Thyroid gland (tissue), 4 donors: ENCODE data around the gene DPYD. TPM values are rescaled to one million over a fixed set of nuclear protein-coding genes. Genes with fewer than 3 reads are reported as not detected.

Experiments used
- DNase-seq, 2 donors: peaks; one replicate each; pipeline ENCODE4 v3.0.0-alpha.2; 2019
- H3K27ac ChIP-seq, 3 donors: fragments of 200-600 bp; sonication (generic); 1 replicate in 2 of 3; 2 replicates in 1 of 3; pipeline ENCODE4 v1.5.1; 2016 to 2019; ENCODE audit warnings: mild to moderate bottlenecking in 1 of 3, moderate library complexity in 1 of 3
- H3K27me3 ChIP-seq: fragments of 200-600 bp; sonication (generic); one replicate; pipeline ENCODE4 v1.5.1; 2019
- H3K36me3 ChIP-seq, 2 donors: fragments of 200-600 bp; sonication (generic); one replicate each; pipeline ENCODE4 v1.5.1; 2016 to 2019
- H3K4me1 ChIP-seq, 2 donors: fragments of 200-600 bp; sonication (generic); one replicate each; pipeline ENCODE4 v1.5.1; 2017 to 2019
- H3K4me3 ChIP-seq, 3 donors: fragments of 200-600 bp; sonication (generic); replicated peaks in 1 of 3; 1 replicate in 2 of 3; 2 replicates in 1 of 3; pipeline ENCODE4 v1.5.1; 2016; ENCODE audit warnings: mild to moderate bottlenecking in 1 of 3
- H3K9me3 ChIP-seq: fragments of 200-600 bp; sonication (generic); one replicate; pipeline ENCODE4 v1.5.1; 2017
- POLR2A ChIP-seq, 2 donors: fragments of 450-650 bp; IDR thresholded peaks; one replicate each; pipeline ENCODE4 v1.6.1; 2017; ENCODE audit warnings: antibody characterized with exemption in 2 of 2, mild to moderate bottlenecking in 2 of 2, moderate library complexity in 1 of 2
- WGBS, 2 donors: methylation state at CpG; one replicate each; pipeline ENCODE4 v1.1.5; 2017; 5-methylcytosine and 5-hydroxymethylcytosine counted together
- intact Hi-C: fragments of 100-400 bp; cut with DNase I; formaldehyde crosslinking; loops from one replicate; pipeline ENCODE4 v1.15.1; 2023
- total RNA-seq, 4 donors: library from RNA; depleted of rRNA; stranded (reverse); fragments of >200 nt; gene quantifications; one replicate each; pipeline ENCODE4 v1.2.3, GENCODE V29; 2016
- TF ChIP-seq, protein P1 (sequence below), 6 experiments: fragments of 200-600 bp in 3 of 6; fragments of 450-650 bp in 3 of 6; sonication (generic) in 3 of 6; IDR thresholded peaks; one replicate each; pipeline ENCODE4 v1.5.1; 2016 to 2019; ENCODE audit warnings: antibody characterized with exemption in 6 of 6, mild to moderate bottlenecking in 2 of 6, inconsistent platforms in 1 of 6, moderate library complexity in 1 of 6

DPYD gene
- total RNA-seq, 4 donors from 2014 or later = 27.3 to 54.0 (median 39.5) TPM

DNA sequence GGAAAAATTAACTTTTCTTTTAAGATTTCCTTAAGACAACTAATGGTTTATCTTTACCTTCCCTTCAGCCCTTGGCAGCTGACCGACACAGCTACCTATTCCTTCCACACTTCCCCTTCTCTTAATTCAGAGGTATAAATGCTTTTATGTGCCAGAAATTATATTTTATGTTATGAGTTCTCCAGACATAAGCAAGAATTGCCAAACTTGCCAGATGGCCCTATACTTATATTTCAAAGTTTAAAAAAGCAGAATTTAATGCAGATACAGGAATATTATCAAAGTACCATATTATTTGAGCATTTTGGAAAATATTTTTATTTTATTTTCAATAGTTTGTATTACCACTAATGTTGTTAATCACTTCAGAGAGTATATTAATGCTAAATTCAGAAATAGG is 754.2 kb downstream of the DPYD start:
- 83 to 97% methylated on average over 1 of the region's 1 CpG for WGBS, 2 donors
- no peak overlapping the region for H3K27ac ChIP-seq
- no peaks in the 10 kb centered on the region for H3K4me1 ChIP-seq
- no peaks in the 10 kb centered on the region for H3K9me3 ChIP-seq
- intact Hi-C loops = no loop called here
- no peak overlapping the region for H3K4me3 ChIP-seq
- H3K36me3 ChIP-seq = no peaks in the 10 kb centered on the region
- TF ChIP-seq, protein P1, sequence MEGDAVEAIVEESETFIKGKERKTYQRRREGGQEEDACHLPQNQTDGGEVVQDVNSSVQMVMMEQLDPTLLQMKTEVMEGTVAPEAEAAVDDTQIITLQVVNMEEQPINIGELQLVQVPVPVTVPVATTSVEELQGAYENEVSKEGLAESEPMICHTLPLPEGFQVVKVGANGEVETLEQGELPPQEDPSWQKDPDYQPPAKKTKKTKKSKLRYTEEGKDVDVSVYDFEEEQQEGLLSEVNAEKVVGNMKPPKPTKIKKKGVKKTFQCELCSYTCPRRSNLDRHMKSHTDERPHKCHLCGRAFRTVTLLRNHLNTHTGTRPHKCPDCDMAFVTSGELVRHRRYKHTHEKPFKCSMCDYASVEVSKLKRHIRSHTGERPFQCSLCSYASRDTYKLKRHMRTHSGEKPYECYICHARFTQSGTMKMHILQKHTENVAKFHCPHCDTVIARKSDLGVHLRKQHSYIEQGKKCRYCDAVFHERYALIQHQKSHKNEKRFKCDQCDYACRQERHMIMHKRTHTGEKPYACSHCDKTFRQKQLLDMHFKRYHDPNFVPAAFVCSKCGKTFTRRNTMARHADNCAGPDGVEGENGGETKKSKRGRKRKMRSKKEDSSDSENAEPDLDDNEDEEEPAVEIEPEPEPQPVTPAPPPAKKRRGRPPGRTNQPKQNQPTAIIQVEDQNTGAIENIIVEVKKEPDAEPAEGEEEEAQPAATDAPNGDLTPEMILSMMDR (IDR thresholded peaks at IDR 0.05) = no peak
- no peak for TF ChIP-seq POLR2A (IDR thresholded peaks at IDR 0.05)
- no peaks in the 10 kb centered on the region for H3K27me3 ChIP-seq
- no peak for DNase-seq

DNA sequence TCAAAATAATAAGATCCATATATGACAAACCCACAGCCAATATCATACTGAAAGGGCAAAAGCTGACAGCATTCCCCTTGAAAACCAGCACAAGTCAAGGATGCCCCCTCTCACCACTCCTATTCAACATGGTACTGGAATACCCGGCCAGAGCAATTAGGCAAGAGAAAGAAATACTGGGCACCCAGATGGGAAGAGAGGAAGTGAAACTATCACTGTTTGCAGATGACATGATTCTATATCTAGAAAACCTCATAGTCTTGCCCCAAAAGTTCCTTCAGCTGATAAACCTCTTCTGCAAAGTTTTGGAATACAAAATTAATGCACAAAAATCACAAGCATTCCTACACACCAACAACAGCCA is 756.6 kb downstream of the DPYD start:
- no peaks in the 10 kb centered on the region for H3K27me3 ChIP-seq
- peaks cover 0 to 4% of the 10 kb centered on the region in 2 donors for H3K4me1 ChIP-seq
- no peak overlapping the region for H3K4me3 ChIP-seq
- WGBS, 2 donors = 88 to 95% methylated on average over 1 of the region's 1 CpG
- no peaks in the 10 kb centered on the region for H3K36me3 ChIP-seq
- intact Hi-C loops = no loop called here
- no peak overlapping the region for H3K27ac ChIP-seq
- H3K9me3 ChIP-seq = no peaks in the 10 kb centered on the region
- TF ChIP-seq POLR2A (IDR thresholded peaks at IDR 0.05) = no peak
- DNase-seq = no peak

DNA sequence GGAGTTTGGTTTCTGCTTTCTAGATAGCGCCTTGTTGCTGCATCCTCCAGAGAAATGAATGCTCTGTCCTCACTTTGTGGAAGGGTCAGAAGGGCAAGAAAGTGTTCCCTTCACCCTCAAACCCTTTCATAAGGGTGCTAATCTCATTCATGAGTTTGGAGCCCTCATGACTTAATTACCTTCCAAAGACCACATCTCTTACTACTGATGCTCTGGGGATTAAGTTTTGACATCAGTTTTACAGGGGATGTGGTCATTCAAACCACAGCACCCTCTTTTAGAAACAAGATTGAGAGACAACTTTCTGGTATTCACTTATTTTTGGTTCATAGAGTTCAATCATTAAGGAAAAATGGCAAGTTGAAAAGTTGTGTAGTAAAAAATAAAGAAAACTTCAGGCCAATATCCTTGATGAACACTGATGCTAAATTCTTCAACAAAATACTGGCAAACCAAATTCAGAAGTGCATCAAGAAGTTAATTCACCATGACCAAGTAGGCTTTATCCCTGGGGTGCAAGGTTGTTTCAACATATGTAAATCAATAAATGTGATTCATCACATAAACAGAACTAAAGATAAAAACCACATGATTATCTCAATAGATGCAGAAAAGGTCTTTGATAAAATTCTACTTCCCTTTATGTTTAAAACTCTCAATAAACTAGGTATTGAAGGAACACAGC is 757.1 kb downstream of the DPYD start:
- no peak overlapping the region for H3K27ac ChIP-seq
- DNase-seq = no peak
- H3K9me3 ChIP-seq = no peaks in the 10 kb centered on the region
- H3K4me3 ChIP-seq = no peak overlapping the region
- 100% methylated on average over 1 of the region's 1 CpG for WGBS, 2 donors
- no peaks in the 10 kb centered on the region for H3K36me3 ChIP-seq
- intact Hi-C loops = no loop called here
- H3K27me3 ChIP-seq = no peaks in the 10 kb centered on the region
- TF ChIP-seq, protein P1 (IDR thresholded peaks at IDR 0.05) = no peak
- no peak for TF ChIP-seq POLR2A (IDR thresholded peaks at IDR 0.05)
- peaks cover 0 to 4% of the 10 kb centered on the region in 2 donors for H3K4me1 ChIP-seq

DNA sequence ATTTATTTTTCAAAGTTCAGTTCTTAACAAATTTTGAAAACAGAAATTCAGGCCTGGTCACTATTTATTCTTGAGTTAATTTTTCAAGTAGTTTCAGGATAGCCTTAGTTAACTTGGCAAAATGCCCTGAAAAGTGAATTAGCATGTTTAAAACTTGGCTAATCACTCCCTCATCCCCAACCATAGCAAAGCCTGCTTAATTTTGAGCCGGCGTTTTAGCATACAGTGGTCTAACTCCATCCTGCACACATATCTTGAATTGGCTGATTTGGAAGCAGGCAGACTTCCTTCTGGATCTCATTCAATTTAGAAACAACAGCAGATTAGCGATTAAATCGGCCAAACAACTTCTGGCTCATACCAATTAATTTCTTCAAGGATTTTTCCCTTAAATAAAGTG is 760.0 kb downstream of the DPYD start:
- TF ChIP-seq, protein P1 (IDR thresholded peaks at IDR 0.05) = no peak
- TF ChIP-seq POLR2A (IDR thresholded peaks at IDR 0.05) = no peak
- Histone ChIP-seq H3K27me3 (no peaks in the 10 kb centered on the region), H3K9me3 (no peaks in the 10 kb centered on the region), H3K4me1 (peaks cover 0 to 4% of the 10 kb centered on the region in 2 donors), H3K36me3 (no peaks in the 10 kb centered on the region), H3K4me3 (no peak overlapping the region), H3K27ac (no peak overlapping the region)
- WGBS, 2 donors = 62 to 87% methylated on average over 4 of the region's 4 CpGs
- intact Hi-C loops = no loop called here
- no peak for DNase-seq

DNA sequence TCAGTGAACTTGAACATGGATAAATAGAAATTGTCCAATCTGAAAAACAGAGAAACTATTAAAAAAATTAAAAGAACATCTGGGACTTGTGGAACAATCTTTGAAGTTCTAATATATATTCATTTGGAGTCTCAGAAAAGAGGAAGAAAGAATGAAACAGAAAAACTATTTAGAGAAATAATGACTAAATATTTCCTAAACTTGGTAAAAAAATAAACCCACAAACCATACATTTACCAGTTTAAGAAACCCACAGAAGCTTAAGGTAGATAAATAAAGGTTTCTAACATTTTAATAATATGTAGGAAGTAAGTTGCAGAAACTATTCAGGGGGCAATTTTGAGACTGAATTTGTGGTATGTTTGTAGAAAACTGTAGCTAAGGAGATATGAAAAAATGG is 761.5 kb downstream of the DPYD start:
- H3K4me3 ChIP-seq = no peak overlapping the region

More for the DNA sequence above, 761.5 kb downstream of the DPYD start:
- TF ChIP-seq, protein P1 (IDR thresholded peaks at IDR 0.05) = no peak
- no peak for TF ChIP-seq POLR2A (IDR thresholded peaks at IDR 0.05)
- no peak for DNase-seq
- Histone ChIP-seq H3K4me1 (peaks cover 0 to 4% of the 10 kb centered on the region in 2 donors), H3K27ac (no peak overlapping the region), H3K27me3 (no peaks in the 10 kb centered on the region), H3K9me3 (no peaks in the 10 kb centered on the region), H3K36me3 (no peaks in the 10 kb centered on the region)
- intact Hi-C loops = no loop called here
